Right atrium auricular region (tissue), 2 donors: Measurements from ENCODE around the gene ZNF764. TPM values are rescaled to one million over a fixed set of nuclear protein-coding genes. Genes with fewer than 3 reads are reported as not detected.
A peak's percentile ranks its signal among the peaks of the same experiment; 100 is the strongest.

Source experiments
- DNase-seq: peaks from one replicate; pipeline ENCODE4 v3.0.0-alpha.2; 2019; ENCODE audit warnings: low spot score
- H3K27ac ChIP-seq, 2 donors: fragments of 200-600 bp; sonication (generic); 1 replicate in 1 of 2; 2 replicates in 1 of 2; pipeline ENCODE4 v1.5.1; 2016 to 2019
- H3K27me3 ChIP-seq, 2 donors: fragments of 200-600 bp; sonication (generic); one replicate each; pipeline versions ENCODE4 v1.5.1 to v1.6.0; 2017 to 2019
- H3K36me3 ChIP-seq: fragments of 200-600 bp; sonication (generic); one replicate; pipeline ENCODE4 v1.5.1; 2016
- H3K4me1 ChIP-seq, 2 donors: fragments of 200-600 bp; sonication (generic); one replicate each; pipeline versions ENCODE4 v1.5.1 to v1.6.0; 2017 to 2019
- H3K4me3 ChIP-seq, 2 donors: fragments of 200-600 bp; sonication (generic); 1 replicate in 1 of 2; 2 replicates in 1 of 2; pipeline ENCODE4 v1.5.1; 2017 to 2019; ENCODE audit warnings: mild to moderate bottlenecking in 1 of 2, moderate library complexity in 1 of 2
- H3K9me3 ChIP-seq, 2 donors: fragments of 200-600 bp; sonication (generic); one replicate each; pipeline ENCODE4 v1.5.1; 2019
- total RNA-seq, 2 donors: library from RNA; depleted of rRNA; stranded (reverse); fragments of >200 nt; gene quantifications; one replicate each; pipeline ENCODE4 v1.1.0, GENCODE V29; 2016
- TF ChIP-seq, protein P1 (sequence below), 2 donors: fragments of 200-600 bp; sonication (generic); IDR thresholded peaks; one replicate each; pipeline ENCODE4 v1.5.1; 2019; ENCODE audit warnings: antibody characterized with exemption in 2 of 2

The ZNF764 gene
- total RNA-seq, 2 donors from 2014 or later, result 12.0 to 16.9 TPM

DNA sequence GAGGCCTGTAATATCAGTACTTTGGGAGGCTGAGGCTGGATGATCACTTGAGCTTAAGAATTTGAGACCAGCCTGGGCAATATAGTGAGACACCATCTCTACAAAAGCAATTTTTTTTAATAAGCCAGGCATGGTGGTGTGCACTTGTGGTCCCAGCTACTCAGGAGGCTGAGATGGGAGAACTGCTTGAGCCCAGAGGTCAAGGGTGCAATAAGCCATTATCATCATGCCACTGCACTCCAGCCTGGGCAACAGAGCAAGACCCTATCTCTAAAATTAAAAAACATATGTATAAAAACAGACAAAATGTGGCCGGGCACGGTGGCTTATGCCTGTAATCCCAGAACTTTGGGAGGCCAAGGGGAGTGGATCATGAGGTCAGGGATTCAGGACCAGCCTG is 30.5 kb upstream of the ZNF764 start:
- H3K4me1 ChIP-seq, result peaks cover 0 to 20% of the 10 kb centered on the region in 2 donors
- H3K36me3 ChIP-seq, result no peaks in the 10 kb centered on the region
- H3K9me3 ChIP-seq, result no peaks in the 10 kb centered on the region
- H3K27me3 ChIP-seq, result no peaks in the 10 kb centered on the region
- no peak for DNase-seq
- TF ChIP-seq, protein P1, sequence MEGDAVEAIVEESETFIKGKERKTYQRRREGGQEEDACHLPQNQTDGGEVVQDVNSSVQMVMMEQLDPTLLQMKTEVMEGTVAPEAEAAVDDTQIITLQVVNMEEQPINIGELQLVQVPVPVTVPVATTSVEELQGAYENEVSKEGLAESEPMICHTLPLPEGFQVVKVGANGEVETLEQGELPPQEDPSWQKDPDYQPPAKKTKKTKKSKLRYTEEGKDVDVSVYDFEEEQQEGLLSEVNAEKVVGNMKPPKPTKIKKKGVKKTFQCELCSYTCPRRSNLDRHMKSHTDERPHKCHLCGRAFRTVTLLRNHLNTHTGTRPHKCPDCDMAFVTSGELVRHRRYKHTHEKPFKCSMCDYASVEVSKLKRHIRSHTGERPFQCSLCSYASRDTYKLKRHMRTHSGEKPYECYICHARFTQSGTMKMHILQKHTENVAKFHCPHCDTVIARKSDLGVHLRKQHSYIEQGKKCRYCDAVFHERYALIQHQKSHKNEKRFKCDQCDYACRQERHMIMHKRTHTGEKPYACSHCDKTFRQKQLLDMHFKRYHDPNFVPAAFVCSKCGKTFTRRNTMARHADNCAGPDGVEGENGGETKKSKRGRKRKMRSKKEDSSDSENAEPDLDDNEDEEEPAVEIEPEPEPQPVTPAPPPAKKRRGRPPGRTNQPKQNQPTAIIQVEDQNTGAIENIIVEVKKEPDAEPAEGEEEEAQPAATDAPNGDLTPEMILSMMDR (IDR thresholded peaks at IDR 0.05), result no peak
- H3K27ac ChIP-seq, result no peak overlapping the region
- no peak overlapping the region for H3K4me3 ChIP-seq

- peak; percentile 98 for DNase-seq
- Histone ChIP-seq H3K27me3 (no peaks in the 10 kb centered on the region), H3K9me3 (no peaks in the 10 kb centered on the region), H3K4me1 (peaks cover 0 to 27% of the 10 kb centered on the region in 2 donors), H3K36me3 (peaks cover 12% of the 10 kb centered on the region), H3K27ac (peak within 1 kb of the TSS; percentile 93 to 95), H3K4me3 (peak within 1 kb of the TSS; percentile 70 to 72)
- TF ChIP-seq, protein P1 (IDR thresholded peaks at IDR 0.05), result peak in 1 of 2 donors; percentile 45
Measured at GRCh38 chr16:30585400-30586191, 27.4 kb upstream of the ZNF764 start, which contains the start of gene ZNF785. Gene ZNF785, minus strand, starts transcription at chr16:30585697. Its CDS starts 86 bp downstream, at chr16:30585611.

GRCh38 chr16:30585022-30585399 is 26.8 kb upstream of the ZNF764 start:
- Histone ChIP-seq H3K27me3 (no peaks in the 10 kb centered on the region), H3K27ac (peak overlapping the region; percentile 93 to 95), H3K4me3 (peak overlapping the region; percentile 70 to 72), H3K4me1 (peaks cover 0 to 27% of the 10 kb centered on the region in 2 donors), H3K36me3 (peaks cover 12% of the 10 kb centered on the region), H3K9me3 (no peaks in the 10 kb centered on the region)
- DNase-seq, result no peak
- TF ChIP-seq, protein P1 (IDR thresholded peaks at IDR 0.05), result no peak

DNA sequence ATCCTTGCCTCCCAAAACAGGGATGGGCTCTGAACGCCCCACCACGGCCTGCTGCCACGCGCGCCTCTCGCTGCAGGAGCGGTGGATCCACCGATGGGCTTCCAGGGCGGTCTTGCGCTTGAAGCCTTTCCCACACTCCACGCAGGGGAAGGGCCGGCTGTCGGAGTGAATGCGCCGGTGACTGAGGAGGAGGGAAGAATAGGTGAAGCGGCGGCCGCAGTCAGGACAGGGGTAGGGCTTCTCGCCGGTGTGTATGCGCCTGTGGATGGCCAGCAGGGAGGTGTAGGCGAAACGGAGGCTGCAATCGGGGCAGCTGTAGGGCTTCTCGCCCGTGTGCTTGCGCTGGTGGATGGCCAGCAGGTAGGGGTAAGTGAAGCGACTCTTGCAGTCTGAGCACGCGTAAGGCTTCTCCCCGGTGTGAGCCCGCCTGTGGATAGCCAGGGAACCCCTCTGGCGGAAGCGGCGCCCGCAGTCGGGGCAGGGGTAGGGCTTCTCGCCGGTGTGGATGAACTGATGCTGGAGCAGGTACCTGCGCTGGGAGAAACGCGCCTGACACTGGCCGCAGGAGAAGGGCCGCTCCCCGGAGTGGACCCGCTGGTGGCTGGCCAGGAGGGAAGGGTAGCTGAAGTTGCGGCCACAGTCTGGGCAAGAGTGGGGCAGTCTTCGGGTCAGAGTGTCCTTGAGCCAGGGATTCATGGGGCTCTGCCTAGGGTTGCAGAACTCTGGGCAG is 24.6 kb upstream of the ZNF764 start:
- Histone ChIP-seq H3K27me3 (no peaks in the 10 kb centered on the region), H3K9me3 (no peaks in the 10 kb centered on the region), H3K4me1 (peaks cover 0 to 27% of the 10 kb centered on the region in 2 donors), H3K4me3 (no peak overlapping the region), H3K36me3 (peaks cover 26% of the 10 kb centered on the region), H3K27ac (no peak overlapping the region)
- TF ChIP-seq, protein P1 (IDR thresholded peaks at IDR 0.05), result no peak
- DNase-seq, result no peak

DNA sequence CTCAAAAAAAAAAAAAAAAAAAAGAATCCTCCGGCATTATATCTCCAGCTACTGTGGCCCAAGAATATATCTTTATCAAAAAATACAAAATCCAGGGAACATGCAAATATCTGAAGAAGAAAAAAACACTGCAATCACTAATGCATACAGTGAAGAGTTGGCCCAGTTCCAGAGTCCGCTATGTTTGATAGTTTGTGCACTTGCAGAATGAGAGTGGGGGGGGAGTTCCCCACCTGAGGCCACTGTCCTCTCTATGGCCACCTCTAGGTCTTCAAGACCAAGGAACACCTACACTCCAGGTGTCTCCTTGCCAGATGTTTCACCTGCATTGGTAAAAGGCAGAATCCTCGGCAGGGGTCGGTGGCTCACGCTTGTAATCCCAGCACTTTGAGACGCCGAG is 23.3 kb upstream of the ZNF764 start:
- Histone ChIP-seq H3K27ac (no peak overlapping the region), H3K36me3 (peaks cover 26% of the 10 kb centered on the region), H3K4me3 (no peak overlapping the region), H3K9me3 (no peaks in the 10 kb centered on the region), H3K4me1 (peaks cover 0 to 27% of the 10 kb centered on the region in 2 donors), H3K27me3 (no peaks in the 10 kb centered on the region)
- no peak for DNase-seq
- TF ChIP-seq, protein P1 (IDR thresholded peaks at IDR 0.05), result no peak
